WTC11 (cell line): ENCODE results near the gene DERL2. TPM values are rescaled to one million over a fixed set of nuclear protein-coding genes. Genes with fewer than 3 reads are reported as not detected.

Experiments
- ATAC-seq: fragments of 200-7000 bp; cut with Tn5 transposase; 2 replicates; pipeline ENCODE4 v1.10.0; 2021; ENCODE audit warnings: mild to moderate bottlenecking, moderate library complexity
- CTCF ChIA-PET: fragments of 300-600 bp; sonication (Branson Sonifier 250); formaldehyde crosslinking; loops from one replicate; lab custom pipeline; 2021; ENCODE audit warnings: antibody characterized with exemption; lab: Charles Lee
- POLR2A ChIA-PET: fragments of 350-600 bp; sonication (Branson Sonifier 250); formaldehyde crosslinking; loops from one replicate; lab custom pipeline; 2021; ENCODE audit warnings: antibody characterized with exemption; lab: Charles Lee
- DNase-seq: peaks from one replicate; pipeline ENCODE4 v3.0.0; 2021; ENCODE audit warnings: low spot score
- H3K27ac Mint-ChIP-seq: 2 replicates; pipeline ENCODE4 v1.8.0; 2021; ENCODE audit warnings: mixed read lengths
- H3K27me3 Mint-ChIP-seq: 2 replicates; pipeline ENCODE4 v1.8.0; 2021; ENCODE audit warnings: low read depth, mild to moderate bottlenecking, moderate library complexity, mixed read lengths
- H3K36me3 Mint-ChIP-seq: 2 replicates; pipeline ENCODE4 v1.8.0; 2021; ENCODE audit warnings: mixed read lengths
- H3K4me1 Mint-ChIP-seq: 2 replicates; pipeline ENCODE4 v1.8.0; 2022; ENCODE audit warnings: mixed read lengths
- H3K4me3 Mint-ChIP-seq: 2 replicates; pipeline ENCODE4 v1.8.0; 2021; ENCODE audit warnings: mild to moderate bottlenecking, moderate library complexity, mixed read lengths
- H3K9me3 Mint-ChIP-seq: 2 replicates; pipeline ENCODE4 v1.8.0; 2021; ENCODE audit warnings: mixed read lengths
- AR ChIP-seq: fragments of 250-450 bp; sonication (Bioruptor Pico); IDR thresholded peaks from 2 replicates; pipeline ENCODE4 v1.9.0; 2021; ENCODE audit warnings: mild to moderate bottlenecking
- ARID4B ChIP-seq: sonication (generic); formaldehyde crosslinking; IDR thresholded peaks from 2 replicates; pipeline ENCODE4 v1.8.0; 2023; ENCODE audit warnings: missing genetic modification reagents, mild to moderate bottlenecking, borderline replicate concordance
- ATF1 ChIP-seq: sonication (generic); formaldehyde crosslinking; IDR thresholded peaks from 2 replicates; pipeline ENCODE4 v1.8.1; 2023; ENCODE audit warnings: mild to moderate bottlenecking, moderate library complexity, missing genetic modification reagents
- ATF6 ChIP-seq: sonication (generic); formaldehyde crosslinking; IDR thresholded peaks from 2 replicates; pipeline ENCODE4 v1.8.1; 2023; ENCODE audit warnings: mild to moderate bottlenecking, missing genetic modification reagents
- CREB1 ChIP-seq: sonication (generic); formaldehyde crosslinking; IDR thresholded peaks from 2 replicates; pipeline ENCODE4 v1.8.0; 2023; ENCODE audit warnings: mild to moderate bottlenecking, missing genetic modification reagents
- E2F5 ChIP-seq: sonication (generic); formaldehyde crosslinking; IDR thresholded peaks from 2 replicates; pipeline ENCODE4 v1.8.1; 2022; ENCODE audit warnings: mild to moderate bottlenecking, moderate library complexity, missing genetic modification reagents
- ESRRA ChIP-seq: sonication (generic); formaldehyde crosslinking; IDR thresholded peaks from 2 replicates; pipeline ENCODE4 v1.8.1; 2022; ENCODE audit warnings: mild to moderate bottlenecking, missing genetic modification reagents, borderline replicate concordance
- ETV6 ChIP-seq: sonication (generic); formaldehyde crosslinking; IDR thresholded peaks from 2 replicates; pipeline ENCODE4 v1.8.1; 2022; ENCODE audit warnings: mild to moderate bottlenecking, missing genetic modification reagents
- FOXK1 ChIP-seq: sonication (generic); formaldehyde crosslinking; IDR thresholded peaks from 2 replicates; pipeline ENCODE4 v1.8.0; 2022; ENCODE audit warnings: mild to moderate bottlenecking, moderate library complexity, missing genetic modification reagents
- FOXP4 ChIP-seq: sonication (generic); formaldehyde crosslinking; IDR thresholded peaks from 2 replicates; pipeline ENCODE4 v1.8.0; 2022; ENCODE audit warnings: mild to moderate bottlenecking, missing genetic modification reagents
- GRHL2 ChIP-seq: fragments of 250-450 bp; sonication (Bioruptor Pico); IDR thresholded peaks from 2 replicates; pipeline ENCODE4 v1.8.0; 2022; ENCODE audit warnings: mild to moderate bottlenecking, moderate library complexity; ENCODE audit not compliant: insufficient replicate concordance, severe bottlenecking
- IRF2 ChIP-seq: sonication (generic); formaldehyde crosslinking; IDR thresholded peaks from 2 replicates; pipeline ENCODE4 v1.8.0; 2022; ENCODE audit warnings: low read depth, missing genetic modification reagents, borderline replicate concordance
- KAT7 ChIP-seq: sonication (generic); formaldehyde crosslinking; IDR thresholded peaks from 2 replicates; pipeline ENCODE4 v1.8.1; 2023; ENCODE audit warnings: missing genetic modification reagents, mild to moderate bottlenecking, borderline replicate concordance
- MAX ChIP-seq: sonication (generic); formaldehyde crosslinking; IDR thresholded peaks from 2 replicates; pipeline ENCODE4 v1.8.0; 2022; ENCODE audit warnings: mild to moderate bottlenecking, missing genetic modification reagents
- MYBL2 ChIP-seq: sonication (generic); formaldehyde crosslinking; IDR thresholded peaks from 2 replicates; pipeline ENCODE4 v1.8.1; 2023; ENCODE audit warnings: mild to moderate bottlenecking, moderate library complexity, missing genetic modification reagents
- NFYB ChIP-seq: sonication (generic); formaldehyde crosslinking; conservative IDR thresholded peaks from 2 replicates; pipeline ENCODE4 v1.8.0; 2022; ENCODE audit warnings: low read depth, missing genetic modification reagents
- SMAD3 ChIP-seq: sonication (generic); formaldehyde crosslinking; IDR thresholded peaks from 2 replicates; pipeline ENCODE4 v1.8.0; 2022; ENCODE audit warnings: missing genetic modification reagents, mild to moderate bottlenecking, borderline replicate concordance
- SMAD4 ChIP-seq: sonication (generic); formaldehyde crosslinking; IDR thresholded peaks from 2 replicates; pipeline ENCODE4 v1.8.0; 2022; ENCODE audit warnings: mild to moderate bottlenecking, missing genetic modification reagents
- STAT6 ChIP-seq: sonication (generic); formaldehyde crosslinking; conservative IDR thresholded peaks from 2 replicates; pipeline ENCODE4 v1.8.1; 2023; ENCODE audit warnings: mild to moderate bottlenecking, low read depth, missing genetic modification reagents, moderate library complexity
- ZNF423 ChIP-seq: fragments of 250-450 bp; sonication (Bioruptor Pico); IDR thresholded peaks from 2 replicates; pipeline ENCODE4 v2.1.2; 2022; ENCODE audit warnings: mild to moderate bottlenecking, moderate library complexity
- ZNF671 ChIP-seq: fragments of 250-450 bp; sonication (Bioruptor Pico); IDR thresholded peaks from 2 replicates; pipeline ENCODE4 v1.8.0; 2021; ENCODE audit warnings: mild to moderate bottlenecking
- total RNA-seq: library from RNA; stranded (reverse); gene quantifications from 3 replicates; pipeline ENCODE4 v1.2.3, GENCODE V29; 2021

DERL2 gene
- total RNA-seq, 1 experiment from 2014 or later, result 47.1 TPM

GRCh38 chr17:5438716-5439445, 47.1 kb downstream of the DERL2 start, which contains the start of gene C1QBP:
Gene C1QBP (minus strand): TSS chr17:5439155. CDS start chr17:5439073, 82 bp downstream.
- H3K36me3 Mint-ChIP-seq, result peaks cover 53% of the 10 kb centered on the region
- H3K4me3 Mint-ChIP-seq, result peak within 1 kb of the TSS; percentile 88
- no peaks in the 10 kb centered on the region for H3K9me3 Mint-ChIP-seq
- ATAC-seq (peak; percentile 91), DNase-seq (peak; percentile 96)
- POLR2A ChIA-PET, result interaction anchor here (0.5 to 1.0 kb wide), 3 partner anchors 15 to 30 kb away, joined by 4 to 10 read pairs (median 5); partner anchors contain the start of genes DHX33, NUP88 and RPAIN
- peaks cover 20% of the 10 kb centered on the region for H3K4me1 Mint-ChIP-seq
- H3K27me3 Mint-ChIP-seq, result no peaks in the 10 kb centered on the region
- peak within 1 kb of the TSS; percentile 89 for H3K27ac Mint-ChIP-seq
- CTCF ChIA-PET, result interaction anchor here (0.6 to 3.3 kb wide), 33 partner anchors 9 to 1274 kb away, joined by 3 to 31 read pairs (median 4); partner anchors contain the start of genes DERL2, DHX33, MIS12 and NUP88
- peak; percentile 52; the same call in 1 of the 2 replicates for TF ChIP-seq ATF1 (CRISPR knock-in tag)
- peak; percentile 72; the same call in 1 of the 2 replicates for TF ChIP-seq ARID4B (CRISPR knock-in tag)
- TF ChIP-seq ZNF671 (CRISPR knock-in tag), result no peak
- no peak for TF ChIP-seq ATF6
- peak; percentile 90 for TF ChIP-seq E2F5 (CRISPR knock-in tag)
- TF ChIP-seq IRF2 (CRISPR knock-in tag), result no peak
- 0 out of 2 replicates have a peak, but pooled peaks have one; percentile 15 for TF ChIP-seq FOXP4
- TF ChIP-seq MAX (CRISPR knock-in tag), result peak; percentile 95
- TF ChIP-seq GRHL2 (CRISPR knock-in tag), result no peak
- TF ChIP-seq SMAD3 (CRISPR knock-in tag), result no peak
- TF ChIP-seq MYBL2 (CRISPR knock-in tag), result 0 out of 2 replicates have a peak, but pooled peaks have one; percentile 48
- TF ChIP-seq NFYB (CRISPR knock-in tag), result 0 out of 2 replicates have a peak, but pooled peaks have one; percentile 17
- 0 out of 2 replicates have a peak, but pooled peaks have one; percentile 52 for TF ChIP-seq KAT7 (CRISPR knock-in tag)
- TF ChIP-seq ESRRA (CRISPR knock-in tag), result peak; percentile 85
- no peak for TF ChIP-seq ZNF423
- peak; percentile 86; the same call in 1 of the 2 replicates for TF ChIP-seq FOXK1 (CRISPR knock-in tag)
- no peak for TF ChIP-seq STAT6 (CRISPR knock-in tag)
- TF ChIP-seq AR (CRISPR knock-in tag), result no peak
- TF ChIP-seq CREB1 (CRISPR knock-in tag), result no peak
- peak; percentile 82 for TF ChIP-seq ETV6 (CRISPR knock-in tag)
- TF ChIP-seq SMAD4 (CRISPR knock-in tag), result no peak
